Epidermal melanocyte (primary cell): ENCODE data around the gene ZMYND8.

Experiments used
- DNase-seq: peaks from one replicate; pipeline ENCODE4 v3.0.0; 2011; ENCODE audit warnings: low spot score; ENCODE audit not compliant: insufficient read length

Gene ZMYND8

GRCh38 chr20:47332381-47333206, 23.9 kb downstream of the ZMYND8 start:
- DNase-seq = no peak

GRCh38 chr20:47330933-47331708, 25.4 kb downstream of the ZMYND8 start:
- DNase-seq = peak; percentile 65

GRCh38 chr20:47330071-47330470, 26.4 kb downstream of the ZMYND8 start:
- DNase-seq = no peak

- DNase-seq = no peak
Observed at GRCh38 chr20:47328129-47328528, 28.4 kb downstream of the ZMYND8 start.

GRCh38 chr20:47327711-47328110, 28.8 kb downstream of the ZMYND8 start:
- no peak for DNase-seq

- DNase-seq = no peak
Observed at GRCh38 chr20:47326658-47327268, 29.7 kb downstream of the ZMYND8 start.

GRCh38 chr20:47325242-47325641, 31.3 kb downstream of the ZMYND8 start:
- DNase-seq = no peak

- no peak for DNase-seq
Observed at GRCh38 chr20:47320990-47321805, 35.3 kb downstream of the ZMYND8 start.

GRCh38 chr20:47319517-47320252, 36.8 kb downstream of the ZMYND8 start:
- peak; percentile 65 for DNase-seq

GRCh38 chr20:47318586-47319516, 37.6 kb downstream of the ZMYND8 start:
- DNase-seq = no peak

- no peak for DNase-seq
Observed at GRCh38 chr20:47318027-47318585, 38.4 kb downstream of the ZMYND8 start.

- DNase-seq = peak; percentile 61
Observed at GRCh38 chr20:47317127-47317895, 39.2 kb downstream of the ZMYND8 start.

GRCh38 chr20:47316776-47317126, 39.7 kb downstream of the ZMYND8 start:
- DNase-seq = no peak

- peak; percentile 33 for DNase-seq
Observed at GRCh38 chr20:47315339-47316056, 41.0 kb downstream of the ZMYND8 start.

- no peak for DNase-seq
Observed at GRCh38 chr20:47314647-47315338, 41.7 kb downstream of the ZMYND8 start.

- no peak for DNase-seq
Observed at GRCh38 chr20:47311967-47312681, 44.4 kb downstream of the ZMYND8 start.

GRCh38 chr20:47311211-47311610, 45.3 kb downstream of the ZMYND8 start:
- DNase-seq = no peak
